HG02759 (cell line): ENCODE measurements around the gene SAMD9.
"Not testable (repeated sequence)": the region's sequence is repeated elsewhere in the genome, so short reads cannot be mapped to it uniquely, and the experiment has no call there.

Experiments
- ATAC-seq: cut with Tn5 transposase; IDR thresholded peaks from one replicate; pipeline ENCODE4 v1.9.1; 2021; ENCODE audit warnings: mild to moderate bottlenecking, moderate library complexity; ENCODE audit not compliant: unreplicated experiment

Gene SAMD9

GRCh38 chr7:93120592-93121549, 3.1 kb upstream of the SAMD9 start:
- no peak for ATAC-seq

GRCh38 chr7:93119191-93119905, 1.6 kb upstream of the SAMD9 start:
- ATAC-seq, result no peak

DNA sequence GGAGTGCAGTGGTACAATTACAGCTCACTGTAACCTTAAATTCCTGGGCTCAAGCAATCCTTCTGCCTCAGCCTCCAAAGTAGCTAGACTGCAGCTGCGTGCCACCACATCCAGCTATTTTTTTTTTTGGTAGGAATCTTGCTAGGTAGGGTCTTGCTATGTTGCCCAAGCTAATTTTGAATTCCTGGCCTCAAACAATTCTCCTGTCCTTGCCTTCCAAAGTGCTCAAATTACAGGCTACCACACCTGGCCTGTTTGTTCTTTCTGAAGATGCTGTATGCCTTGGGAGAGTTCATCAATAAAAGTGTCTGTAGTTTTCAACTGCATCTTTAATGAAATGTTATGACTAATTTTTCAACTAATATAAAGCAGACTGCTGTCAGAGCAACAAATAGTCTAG, 452 bp downstream of the SAMD9 start:
- no peak for ATAC-seq

- no peak for ATAC-seq
Observed at GRCh38 chr7:93115796-93116195, 2.0 kb downstream of the SAMD9 start.

- ATAC-seq, result no peak
Observed at GRCh38 chr7:93108003-93108402, 9.8 kb downstream of the SAMD9 start.

DNA sequence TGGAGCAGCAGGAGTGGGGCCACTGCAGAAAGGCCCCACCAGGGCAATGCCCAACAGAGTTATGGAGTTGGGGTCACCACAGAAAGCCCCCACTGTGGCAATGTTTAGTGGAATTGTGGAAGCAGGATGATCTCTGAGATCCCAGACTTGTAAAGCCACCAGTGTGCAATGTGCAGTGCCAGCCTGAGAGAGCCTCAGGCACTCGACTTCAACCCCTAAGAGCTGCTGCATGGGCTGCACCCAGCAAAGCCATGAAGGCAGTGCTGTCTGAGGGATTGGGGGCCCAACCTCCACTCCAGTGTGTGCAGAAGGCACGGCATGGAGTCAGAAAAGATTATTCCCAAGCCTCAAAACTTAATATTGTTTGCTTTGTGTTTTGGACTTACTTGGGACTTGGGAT, 20.4 kb downstream of the SAMD9 start:
- no peak for ATAC-seq

DNA sequence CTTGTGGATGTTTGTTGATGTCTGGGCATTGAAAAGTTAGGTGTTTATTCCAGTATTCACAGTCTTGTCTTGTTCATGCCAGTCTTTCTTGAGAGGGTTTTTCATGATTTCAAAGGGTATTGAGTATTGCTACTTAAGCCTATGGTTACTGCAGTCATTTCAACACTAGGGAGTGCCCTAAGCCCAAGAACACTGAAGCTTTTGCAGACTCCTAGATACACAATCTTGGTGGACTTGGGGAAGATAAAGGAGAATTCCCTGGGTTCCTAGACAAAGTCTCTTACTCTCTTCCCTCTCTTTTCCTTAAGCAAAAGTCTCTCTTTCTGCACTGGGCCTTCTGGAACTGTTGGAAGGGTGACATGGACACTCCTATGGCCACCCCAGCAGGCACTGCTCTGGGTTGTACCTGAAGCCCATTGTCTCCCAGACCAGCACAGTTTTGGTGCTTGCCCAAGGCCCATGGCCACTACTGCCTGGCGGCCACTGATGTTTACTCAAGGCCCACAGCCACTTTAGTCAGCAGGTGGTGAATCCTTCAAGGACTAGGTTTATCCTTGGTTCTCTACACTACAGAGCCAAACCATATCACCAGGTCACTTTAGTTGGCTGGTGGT, 24.9 kb downstream of the SAMD9 start:
- ATAC-seq, result peak; percentile 64

GRCh38 chr7:93073357-93073756, 44.4 kb downstream of the SAMD9 start:
- not testable (repeated sequence) for ATAC-seq

- ATAC-seq, result no peak
Observed at GRCh38 chr7:93062599-93062998, 55.2 kb downstream of the SAMD9 start.

GRCh38 chr7:93060865-93061264, 56.9 kb downstream of the SAMD9 start:
- no peak for ATAC-seq

- no peak for ATAC-seq
Observed at GRCh38 chr7:93060025-93060424, 57.8 kb downstream of the SAMD9 start.

GRCh38 chr7:93056621-93057020, 61.2 kb downstream of the SAMD9 start:
- not testable (repeated sequence) for ATAC-seq

DNA sequence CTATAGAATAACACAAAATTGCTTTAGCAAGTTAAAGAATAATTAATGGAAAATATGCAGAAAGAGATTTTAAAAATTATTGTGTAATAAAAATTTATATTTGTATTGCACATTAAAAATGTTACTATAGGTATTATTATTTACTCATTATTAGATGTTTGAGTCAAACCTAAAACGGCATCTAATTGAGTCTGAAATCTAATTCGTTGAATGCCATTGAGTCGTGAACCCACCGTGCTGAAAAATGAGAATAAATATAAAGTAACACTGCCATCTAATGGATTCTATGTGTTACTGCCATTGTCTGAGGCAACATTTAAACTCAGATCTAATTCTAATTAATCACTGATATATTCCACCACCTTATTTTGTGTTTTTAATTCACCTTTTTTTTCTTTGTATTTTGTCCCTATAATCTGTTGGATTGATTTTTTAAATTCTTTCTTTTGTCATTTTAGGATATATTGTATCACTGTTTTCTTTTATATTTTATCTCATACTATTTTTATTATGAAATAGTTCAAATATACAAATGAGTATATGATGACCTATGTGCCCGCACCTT, 62.2 kb downstream of the SAMD9 start:
- peak; percentile 64 for ATAC-seq

- no peak for ATAC-seq
Observed at GRCh38 chr7:93054975-93055374, 62.8 kb downstream of the SAMD9 start.

DNA sequence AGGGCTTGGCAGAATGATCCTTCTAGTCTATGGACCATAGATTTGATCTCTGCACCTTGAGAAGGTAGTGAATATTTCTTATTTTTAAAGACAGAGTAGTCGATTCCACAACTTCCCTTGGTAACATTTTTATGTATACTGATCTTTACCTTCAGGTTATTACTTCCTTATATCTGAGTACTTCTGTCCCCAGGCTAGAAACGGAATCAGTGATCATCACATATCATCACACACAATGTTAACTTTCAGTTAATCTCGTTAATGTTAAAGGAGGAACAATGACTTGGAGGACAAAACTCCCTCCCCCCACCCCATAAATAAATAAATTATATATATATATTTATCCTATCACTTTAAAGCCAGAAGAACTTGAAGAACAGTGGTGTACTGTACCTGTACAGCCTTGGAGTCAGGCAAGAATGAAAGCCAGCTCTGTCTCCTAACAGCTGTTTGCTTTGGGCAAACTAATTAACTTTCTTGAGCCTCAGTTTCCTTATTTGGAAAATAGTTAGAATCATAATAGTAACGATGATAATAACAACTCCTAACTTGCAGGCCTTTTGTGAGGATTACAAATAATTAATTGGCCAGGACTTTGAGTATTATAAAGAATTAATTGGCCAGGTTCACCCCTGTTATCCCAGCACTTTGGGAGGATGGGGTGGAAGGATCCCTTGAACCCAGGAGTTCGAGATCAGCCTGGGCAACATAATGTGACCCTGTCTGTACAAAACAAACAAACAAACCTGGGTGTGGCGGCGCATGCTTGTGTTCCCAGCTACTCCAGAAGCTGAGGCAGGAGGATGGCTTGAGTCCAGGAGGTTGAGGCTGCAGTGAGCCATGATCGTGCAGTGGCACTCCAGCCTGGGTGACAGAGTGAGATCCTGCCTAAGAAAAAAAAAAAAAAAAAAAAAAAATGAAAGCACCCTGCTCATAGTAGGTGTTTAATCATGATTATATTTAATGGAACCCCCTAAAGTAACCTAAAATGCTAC, 63.5 kb downstream of the SAMD9 start:
- no peak for ATAC-seq

GRCh38 chr7:93053209-93053948, 64.4 kb downstream of the SAMD9 start:
- no peak for ATAC-seq

GRCh38 chr7:93051660-93052059, 66.1 kb downstream of the SAMD9 start:
- ATAC-seq, result no peak
